RKO (cell line): ENCODE data around the gene CLASP1.
"Not testable (repeated sequence)": the region's sequence is repeated elsewhere in the genome, so short reads cannot be mapped to it uniquely, and the experiment has no call there.

Source experiments
- DNase-seq: peaks from one replicate; pipeline ENCODE4 v3.0.0-alpha.2; 2016; ENCODE audit warnings: low spot score

CLASP1 gene

GRCh38 chr2:121418494-121419058 lies 230.7 kb downstream of the CLASP1 start:
- no peak for DNase-seq

- no peak for DNase-seq
These were observed 231.4 kb downstream of the CLASP1 start for GRCh38 chr2:121417826-121418225.

GRCh38 chr2:121415727-121416126 lies 233.5 kb downstream of the CLASP1 start:
- no peak for DNase-seq

GRCh38 chr2:121412349-121412748 lies 236.9 kb downstream of the CLASP1 start:
- DNase-seq: no peak

- no peak for DNase-seq
These were observed 239.3 kb downstream of the CLASP1 start for GRCh38 chr2:121409966-121410365.

GRCh38 chr2:121409388-121409787 lies 239.9 kb downstream of the CLASP1 start:
- no peak for DNase-seq

GRCh38 chr2:121408641-121409040 lies 240.6 kb downstream of the CLASP1 start:
- DNase-seq: peak; percentile 11

GRCh38 chr2:121405233-121405632 lies 244.0 kb downstream of the CLASP1 start:
- no peak for DNase-seq

- DNase-seq: no peak
These were observed 249.1 kb downstream of the CLASP1 start for GRCh38 chr2:121400201-121400600.

- DNase-seq: no peak
These were observed 250.4 kb downstream of the CLASP1 start for GRCh38 chr2:121398853-121399252.

- DNase-seq: no peak
These were observed 259.1 kb downstream of the CLASP1 start for GRCh38 chr2:121390082-121390692.

- DNase-seq: no peak
These were observed 260.9 kb downstream of the CLASP1 start for GRCh38 chr2:121388371-121388770.

GRCh38 chr2:121387591-121388325 lies 261.5 kb downstream of the CLASP1 start:
- DNase-seq: no peak

- peak; percentile 15 for DNase-seq
These were observed 262.6 kb downstream of the CLASP1 start for GRCh38 chr2:121386707-121387106.

- no peak for DNase-seq
These were observed 263.2 kb downstream of the CLASP1 start for GRCh38 chr2:121386102-121386501.

GRCh38 chr2:121382744-121383143 lies 266.5 kb downstream of the CLASP1 start:
- DNase-seq: peak; percentile 5

- no peak for DNase-seq
These were observed 271.6 kb downstream of the CLASP1 start for GRCh38 chr2:121377646-121378045.

- no peak for DNase-seq
These were observed 272.6 kb downstream of the CLASP1 start for GRCh38 chr2:121376535-121377250.

GRCh38 chr2:121375621-121376159 lies 273.6 kb downstream of the CLASP1 start:
- DNase-seq: no peak

GRCh38 chr2:121374412-121375075 lies 274.7 kb downstream of the CLASP1 start:
- DNase-seq: not testable (repeated sequence)

- no peak for DNase-seq
These were observed 276.4 kb downstream of the CLASP1 start for GRCh38 chr2:121372721-121373353.
